DND-41 (cell line): Measurements from ENCODE around the gene LACTBL1.

Experiments
- ATAC-seq: fragments of 200-7000 bp; cut with Tn5 transposase; 3 replicates; pipeline ENCODE4 v1.9.1; 2021; ENCODE audit warnings: low read depth; ENCODE audit not compliant: insufficient read depth
- DNase-seq: peaks from one replicate; pipeline ENCODE4 v3.0.0-alpha.2; 2020
- H2AFZ ChIP-seq: 2 replicates; pipeline ENCODE4 v1.6.0; 2012; ENCODE audit warnings: low read depth, low read length
- H3K27ac ChIP-seq: 2 replicates; pipeline ENCODE4 v1.5.1; 2012; ENCODE audit warnings: low read length, inconsistent platforms
- H3K27me3 ChIP-seq: fragments of 200-600 bp; sonication (generic); 2 replicates; pipeline ENCODE4 v1.6.0; 2012; ENCODE audit warnings: low read length, mild to moderate bottlenecking, inconsistent platforms; ENCODE audit not compliant: insufficient read depth, poor library complexity
- H3K36me3 ChIP-seq: 2 replicates; pipeline ENCODE4 v1.5.1; 2012; ENCODE audit warnings: low read length, inconsistent platforms; ENCODE audit not compliant: insufficient read depth
- H3K4me1 ChIP-seq: 2 replicates; pipeline ENCODE4 v1.5.1; 2012; ENCODE audit warnings: mild to moderate bottlenecking, low read length; ENCODE audit not compliant: insufficient read depth
- H3K4me2 ChIP-seq: 2 replicates; pipeline ENCODE4 v1.6.0; 2012; ENCODE audit warnings: mild to moderate bottlenecking, moderate library complexity, low read length, inconsistent platforms; ENCODE audit not compliant: insufficient read depth
- H3K4me3 ChIP-seq, 2 experiments: fragments of 200-600 bp in 1 of 2; shearing (Covaris generic) in 1 of 2; 2 replicates each; pipeline ENCODE4 v1.5.1; 2012 to 2016; ENCODE audit warnings: inconsistent platforms in 2 of 2, low read length in 2 of 2, mild to moderate bottlenecking in 2 of 2, low read depth in 1 of 2, moderate library complexity in 1 of 2
- H3K79me2 ChIP-seq: 2 replicates; pipeline ENCODE4 v1.6.0; 2012; ENCODE audit warnings: low read length, inconsistent platforms; ENCODE audit not compliant: insufficient read depth
- H3K9ac ChIP-seq: 2 replicates; pipeline ENCODE4 v1.6.0; 2012; ENCODE audit warnings: low read depth, mild to moderate bottlenecking, inconsistent platforms, low read length, moderate library complexity
- H3K9me3 ChIP-seq: 2 replicates; pipeline ENCODE4 v1.5.1; 2012; ENCODE audit warnings: low read length, moderate library complexity, mild to moderate bottlenecking, inconsistent platforms; ENCODE audit not compliant: insufficient read depth, severe bottlenecking
- H4K20me1 ChIP-seq: 2 replicates; pipeline ENCODE4 v1.6.0; 2012; ENCODE audit warnings: low read length; ENCODE audit not compliant: insufficient read depth
- CTCF ChIP-seq: IDR thresholded peaks from 2 replicates; pipeline ENCODE4 v1.5.1; 2012; ENCODE audit warnings: borderline replicate concordance, low read length, moderate library complexity, mild to moderate bottlenecking; ENCODE audit not compliant: poor library complexity, severe bottlenecking; ENCODE audit errors: extremely low read depth
- EZH2 ChIP-seq: IDR thresholded peaks from 3 replicates; pipeline ENCODE4 v1.6.1; 2012; ENCODE audit warnings: borderline replicate concordance, low read depth, mild to moderate bottlenecking, moderate library complexity, low read length, inconsistent platforms; ENCODE audit not compliant: severe bottlenecking

Gene LACTBL1

GRCh38 chr1:22971161-22971560 lies 1.5 kb downstream of the LACTBL1 start:
- Histone ChIP-seq H2AFZ (no peak overlapping the region), H3K27me3 (peaks cover 26% of the 10 kb centered on the region), H3K4me2 (no peak overlapping the region), H3K27ac (no peak overlapping the region), H4K20me1 (no peaks in the 10 kb centered on the region), H3K36me3 (no peaks in the 10 kb centered on the region), H3K9ac (no peak overlapping the region), H3K4me3 (no peak overlapping the region), H3K9me3 (peaks cover 5% of the 10 kb centered on the region), H3K79me2 (no peaks in the 10 kb centered on the region), H3K4me1 (no peaks in the 10 kb centered on the region)
- DNase-seq (no peak), ATAC-seq (no peak)
- TF ChIP-seq EZH2 (no peak), CTCF (no peak)

- no peaks in the 10 kb centered on the region for H3K4me1 ChIP-seq
- no peak for ATAC-seq
- H3K36me3 ChIP-seq, result no peaks in the 10 kb centered on the region
- no peaks in the 10 kb centered on the region for H4K20me1 ChIP-seq
- no peak overlapping the region for H2AFZ ChIP-seq
- H3K27me3 ChIP-seq, result peaks cover 17% of the 10 kb centered on the region
- H3K4me2 ChIP-seq, result no peak overlapping the region
- DNase-seq, result no peak
- H3K9me3 ChIP-seq, result peaks cover 6% of the 10 kb centered on the region
- TF ChIP-seq CTCF (no peak), EZH2 (no peak)
- no peaks in the 10 kb centered on the region for H3K79me2 ChIP-seq
- no peak overlapping the region for H3K4me3 ChIP-seq
- H3K27ac ChIP-seq, result no peak overlapping the region
- no peak overlapping the region for H3K9ac ChIP-seq
Observed at GRCh38 chr1:22970096-22970495, 2.6 kb downstream of the LACTBL1 start.

GRCh38 chr1:22969304-22969709 lies 3.4 kb downstream of the LACTBL1 start:
- no peak overlapping the region for H3K4me3 ChIP-seq
- H3K27ac ChIP-seq, result no peak overlapping the region
- no peak overlapping the region for H2AFZ ChIP-seq
- H3K4me2 ChIP-seq, result no peak overlapping the region
- no peaks in the 10 kb centered on the region for H3K4me1 ChIP-seq
- DNase-seq, result no peak
- no peak for ATAC-seq
- H3K9ac ChIP-seq, result no peak overlapping the region
- H3K36me3 ChIP-seq, result no peaks in the 10 kb centered on the region
- no peak for TF ChIP-seq CTCF
- no peak for TF ChIP-seq EZH2
- peaks cover 6% of the 10 kb centered on the region for H3K9me3 ChIP-seq
- no peaks in the 10 kb centered on the region for H3K79me2 ChIP-seq
- H3K27me3 ChIP-seq, result peaks cover 17% of the 10 kb centered on the region
- no peaks in the 10 kb centered on the region for H4K20me1 ChIP-seq

- Histone ChIP-seq H3K36me3 (no peaks in the 10 kb centered on the region), H3K4me1 (no peaks in the 10 kb centered on the region), H3K79me2 (no peaks in the 10 kb centered on the region), H3K4me2 (no peak overlapping the region), H3K9ac (no peak overlapping the region), H4K20me1 (no peaks in the 10 kb centered on the region), H3K27me3 (peaks cover 17% of the 10 kb centered on the region), H2AFZ (no peak overlapping the region), H3K9me3 (peaks cover 6% of the 10 kb centered on the region), H3K27ac (no peak overlapping the region), H3K4me3 (no peak overlapping the region)
- ATAC-seq (no peak), DNase-seq (no peak)
- TF ChIP-seq CTCF (no peak), EZH2 (no peak)
Observed at GRCh38 chr1:22967833-22968232, 4.8 kb downstream of the LACTBL1 start.
